Glutamatergic neuron (in vitro differentiated cells): ENCODE data around the gene MTX2. TPM values are rescaled to one million over a fixed set of nuclear protein-coding genes. Genes with fewer than 3 reads are reported as not detected.

Experiments used
- DNase-seq: peaks from one replicate; pipeline ENCODE4 v3.0.0; 2022
- H3K27ac Mint-ChIP-seq: one replicate; pipeline ENCODE4 v1.8.0; 2020; ENCODE audit warnings: mild to moderate bottlenecking, mixed read lengths, inconsistent platforms; ENCODE audit not compliant: unreplicated experiment
- H3K27me3 Mint-ChIP-seq: one replicate; pipeline ENCODE4 v1.8.0; 2020; ENCODE audit warnings: mild to moderate bottlenecking, moderate library complexity, mixed read lengths, inconsistent platforms; ENCODE audit not compliant: unreplicated experiment
- H3K36me3 Mint-ChIP-seq: one replicate; pipeline ENCODE4 v1.8.0; 2020; ENCODE audit warnings: mild to moderate bottlenecking, mixed read lengths, inconsistent platforms; ENCODE audit not compliant: unreplicated experiment
- H3K4me1 Mint-ChIP-seq: one replicate; pipeline ENCODE4 v1.8.0; 2020; ENCODE audit warnings: mild to moderate bottlenecking, low read depth, mixed read lengths, inconsistent platforms; ENCODE audit not compliant: unreplicated experiment
- H3K4me3 Mint-ChIP-seq: one replicate; pipeline ENCODE4 v1.8.0; 2020; ENCODE audit warnings: mild to moderate bottlenecking, mixed read lengths, inconsistent platforms; ENCODE audit not compliant: unreplicated experiment
- H3K9me3 Mint-ChIP-seq: one replicate; pipeline ENCODE4 v1.8.0; 2020; ENCODE audit warnings: mild to moderate bottlenecking, moderate library complexity, mixed read lengths, inconsistent platforms; ENCODE audit not compliant: unreplicated experiment
- total RNA-seq: library from RNA; stranded (reverse); fragmentation: NEBNext Ultra II Directional; extraction: Animal tissue kit (Norgen Biotek cat#: 25700); gene quantifications from one replicate; pipeline ENCODE4 v1.2.1, GENCODE V29; 2021; ENCODE audit not compliant: unreplicated experiment
- TF ChIP-seq, protein P1 (sequence below): fragments of 200-600 bp; sonication (generic); IDR thresholded peaks from one replicate; pipeline ENCODE4 v1.5.0; 2021; ENCODE audit not compliant: partially characterized antibody, unreplicated experiment

Gene MTX2
- total RNA-seq, 1 donor from 2014 or later: 35.7 TPM

DNA sequence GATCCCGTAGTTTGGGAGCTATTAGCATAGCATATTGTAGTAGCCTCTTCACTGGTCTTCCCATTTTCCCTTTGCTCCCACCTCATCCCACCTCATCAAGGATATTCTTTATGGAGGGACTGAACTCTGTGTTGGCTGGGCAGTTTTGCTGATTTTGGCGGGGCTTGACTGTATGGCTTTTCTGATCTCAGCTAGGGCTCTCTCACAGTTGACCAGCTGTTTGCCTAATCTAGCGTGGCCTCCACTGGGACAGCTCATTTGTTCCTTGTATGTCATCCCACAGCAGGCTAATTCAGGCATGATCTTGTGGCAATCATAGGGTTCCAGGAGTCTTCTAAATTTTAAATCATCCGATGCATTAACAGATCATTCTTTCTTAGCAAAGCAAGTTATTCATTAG, 30.2 kb upstream of the MTX2 start:
- TF ChIP-seq, protein P1, sequence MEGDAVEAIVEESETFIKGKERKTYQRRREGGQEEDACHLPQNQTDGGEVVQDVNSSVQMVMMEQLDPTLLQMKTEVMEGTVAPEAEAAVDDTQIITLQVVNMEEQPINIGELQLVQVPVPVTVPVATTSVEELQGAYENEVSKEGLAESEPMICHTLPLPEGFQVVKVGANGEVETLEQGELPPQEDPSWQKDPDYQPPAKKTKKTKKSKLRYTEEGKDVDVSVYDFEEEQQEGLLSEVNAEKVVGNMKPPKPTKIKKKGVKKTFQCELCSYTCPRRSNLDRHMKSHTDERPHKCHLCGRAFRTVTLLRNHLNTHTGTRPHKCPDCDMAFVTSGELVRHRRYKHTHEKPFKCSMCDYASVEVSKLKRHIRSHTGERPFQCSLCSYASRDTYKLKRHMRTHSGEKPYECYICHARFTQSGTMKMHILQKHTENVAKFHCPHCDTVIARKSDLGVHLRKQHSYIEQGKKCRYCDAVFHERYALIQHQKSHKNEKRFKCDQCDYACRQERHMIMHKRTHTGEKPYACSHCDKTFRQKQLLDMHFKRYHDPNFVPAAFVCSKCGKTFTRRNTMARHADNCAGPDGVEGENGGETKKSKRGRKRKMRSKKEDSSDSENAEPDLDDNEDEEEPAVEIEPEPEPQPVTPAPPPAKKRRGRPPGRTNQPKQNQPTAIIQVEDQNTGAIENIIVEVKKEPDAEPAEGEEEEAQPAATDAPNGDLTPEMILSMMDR: no peak
- H3K4me1 Mint-ChIP-seq: peaks cover 21% of the 10 kb centered on the region
- H3K9me3 Mint-ChIP-seq: no peaks in the 10 kb centered on the region
- no peaks in the 10 kb centered on the region for H3K36me3 Mint-ChIP-seq
- H3K4me3 Mint-ChIP-seq: no peak overlapping the region
- DNase-seq: peak; percentile 32
- no peak overlapping the region for H3K27ac Mint-ChIP-seq
- H3K27me3 Mint-ChIP-seq: no peaks in the 10 kb centered on the region

DNA sequence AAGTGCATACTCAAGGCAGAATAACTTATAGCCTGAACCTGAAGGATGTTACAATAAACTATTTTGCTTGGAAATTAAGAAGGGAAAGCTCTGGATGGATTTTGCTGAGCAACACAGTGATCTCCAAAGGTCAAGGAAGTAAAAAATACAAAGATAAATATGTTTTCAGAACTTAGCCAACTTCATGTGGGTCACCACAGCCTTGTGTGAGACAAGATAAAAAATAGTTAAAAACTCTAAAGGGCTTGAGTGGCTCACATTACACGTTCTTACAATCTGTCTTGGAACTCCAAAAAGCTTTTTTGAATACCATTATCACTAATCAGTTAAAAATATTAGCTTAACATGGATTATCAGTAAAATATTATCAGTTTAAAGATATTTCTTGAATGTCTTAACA, 28.9 kb upstream of the MTX2 start:
- Mint-ChIP-seq H3K4me3 (no peak overlapping the region), H3K9me3 (no peaks in the 10 kb centered on the region), H3K4me1 (peaks cover 21% of the 10 kb centered on the region), H3K27me3 (no peaks in the 10 kb centered on the region), H3K36me3 (no peaks in the 10 kb centered on the region), H3K27ac (no peak overlapping the region)
- no peak for DNase-seq
- TF ChIP-seq, protein P1: no peak

DNA sequence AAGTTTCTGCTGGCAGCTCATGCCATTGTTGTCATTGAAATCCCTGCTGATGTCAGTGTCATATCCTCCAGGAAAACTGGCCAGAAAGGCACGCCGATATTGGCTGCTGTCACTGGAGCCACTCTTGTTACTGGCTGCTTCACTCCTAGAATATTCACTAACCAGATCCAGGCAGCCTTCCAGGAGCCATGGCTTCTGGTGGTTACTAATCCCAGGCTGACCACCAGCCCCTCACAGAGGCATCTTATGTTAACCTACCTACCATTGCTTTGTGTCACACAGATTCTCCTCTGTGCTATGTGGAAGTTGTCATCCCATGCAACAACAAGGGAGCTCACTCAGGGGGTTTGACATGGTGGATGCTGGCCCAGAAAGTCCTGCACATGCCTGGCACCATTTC, 27.0 kb upstream of the MTX2 start:
- Mint-ChIP-seq H3K27ac (no peak overlapping the region), H3K9me3 (no peaks in the 10 kb centered on the region), H3K4me1 (peaks cover 20% of the 10 kb centered on the region), H3K4me3 (no peak overlapping the region), H3K27me3 (no peaks in the 10 kb centered on the region), H3K36me3 (no peaks in the 10 kb centered on the region)
- TF ChIP-seq, protein P1: no peak
- no peak for DNase-seq

DNA sequence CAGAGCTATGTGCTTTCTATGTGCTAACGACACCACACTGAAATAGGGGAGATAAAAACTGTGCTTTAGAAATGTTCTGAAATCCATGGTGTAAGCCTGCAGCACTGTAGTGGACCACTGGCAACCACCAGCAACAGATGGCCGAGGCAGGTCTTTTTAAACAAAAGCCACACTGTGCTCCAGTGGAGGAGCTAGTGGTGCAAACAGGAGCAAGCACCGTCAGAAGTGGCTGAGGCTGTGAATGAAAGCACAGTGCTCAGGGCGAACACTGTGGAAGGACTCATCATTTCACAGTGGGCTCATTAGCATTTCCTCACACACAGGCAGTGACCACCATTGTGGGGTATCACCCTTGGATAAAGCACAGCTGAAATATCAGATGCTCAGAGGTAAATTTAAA, 22.9 kb upstream of the MTX2 start:
- Mint-ChIP-seq H3K4me3 (no peak overlapping the region), H3K9me3 (peaks cover 2% of the 10 kb centered on the region), H3K27ac (no peak overlapping the region), H3K4me1 (peaks cover 2% of the 10 kb centered on the region), H3K27me3 (peaks cover 3% of the 10 kb centered on the region), H3K36me3 (no peaks in the 10 kb centered on the region)
- TF ChIP-seq, protein P1: no peak
- DNase-seq: no peak

DNA sequence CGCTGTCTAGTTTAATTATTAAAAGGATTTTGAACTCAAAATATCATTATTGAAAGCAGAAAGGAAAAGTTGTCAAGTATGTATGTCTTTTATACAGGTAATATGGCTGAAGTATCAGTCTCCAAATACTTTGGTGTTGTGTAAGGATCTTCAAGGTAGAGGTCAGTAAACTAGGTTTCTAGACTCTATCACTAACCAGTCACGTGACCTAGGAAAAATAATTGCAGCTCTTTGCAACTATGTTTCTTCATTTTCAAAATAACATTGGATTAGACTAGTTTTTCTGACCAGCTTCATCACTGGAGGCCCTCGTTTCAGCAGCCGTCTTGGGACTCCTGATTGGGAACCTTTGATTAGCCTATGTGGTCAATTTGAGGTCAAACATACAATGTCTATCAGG, 21.4 kb upstream of the MTX2 start:
- H3K9me3 Mint-ChIP-seq: peaks cover 2% of the 10 kb centered on the region
- TF ChIP-seq, protein P1: no peak
- H3K27me3 Mint-ChIP-seq: peaks cover 3% of the 10 kb centered on the region
- peaks cover 2% of the 10 kb centered on the region for H3K4me1 Mint-ChIP-seq
- no peak overlapping the region for H3K27ac Mint-ChIP-seq
- no peak overlapping the region for H3K4me3 Mint-ChIP-seq
- DNase-seq: no peak
- no peaks in the 10 kb centered on the region for H3K36me3 Mint-ChIP-seq
